Vagina (tissue), 2 donors: ENCODE data around the gene GLB1L2. TPM values are rescaled to one million over a fixed set of nuclear protein-coding genes. Genes with fewer than 3 reads are reported as not detected.

ENCODE experiments used
- DNase-seq, 2 donors: peaks; one replicate each; pipeline ENCODE4 v3.0.0-alpha.2; 2017; ENCODE audit errors: extremely low spot score in 2 of 2
- H3K27ac ChIP-seq: fragments of 200-600 bp; sonication (generic); one replicate; pipeline ENCODE4 v1.5.1; 2019
- H3K27me3 ChIP-seq: fragments of 200-600 bp; sonication (generic); one replicate; pipeline ENCODE4 v1.5.1; 2019
- H3K36me3 ChIP-seq, 2 donors: fragments of 200-600 bp; sonication (generic); one replicate each; pipeline ENCODE4 v1.5.1; 2017 to 2019
- H3K4me1 ChIP-seq: fragments of 200-600 bp; sonication (generic); one replicate; pipeline ENCODE4 v1.5.1; 2019
- H3K4me3 ChIP-seq, 2 donors: fragments of 200-600 bp; sonication (generic); 1 replicate in 1 of 2; 2 replicates in 1 of 2; pipeline ENCODE4 v1.5.1; 2016 to 2019
- H3K9me3 ChIP-seq: fragments of 200-600 bp; sonication (generic); one replicate; pipeline ENCODE4 v1.5.1; 2019
- CTCF ChIP-seq, 3 experiments: fragments of 450-650 bp in 2 of 3; fragments of 200-600 bp in 1 of 3; sonication (generic) in 1 of 3; IDR thresholded peaks; one replicate each; pipeline ENCODE4 v1.5.1; 2017 to 2019; ENCODE audit warnings: antibody characterized with exemption in 3 of 3, mild to moderate bottlenecking in 2 of 3, moderate library complexity in 2 of 3
- POLR2A ChIP-seq, 2 donors: fragments of 450-650 bp; IDR thresholded peaks; one replicate each; pipeline ENCODE4 v1.6.1; 2017; ENCODE audit warnings: antibody characterized with exemption in 2 of 2, mild to moderate bottlenecking in 2 of 2, moderate library complexity in 2 of 2
- POLR2AphosphoS5 ChIP-seq, 2 donors: sonication (generic); formaldehyde crosslinking; IDR thresholded peaks; one replicate each; pipeline ENCODE4 v1.9.0; 2017; ENCODE audit warnings: antibody characterized with exemption in 2 of 2, mild to moderate bottlenecking in 2 of 2, low read depth in 1 of 2; ENCODE audit not compliant: insufficient read depth in 1 of 2
- intact Hi-C: fragments of 100-400 bp; cut with DNase I; formaldehyde crosslinking; loops from one replicate; pipeline ENCODE4 v1.15.1; 2023
- total RNA-seq: library from RNA; depleted of rRNA; stranded (reverse); fragments of >200 nt; gene quantifications from one replicate; pipeline ENCODE4 v1.2.3, GENCODE V29; 2016

Gene GLB1L2
- total RNA-seq, 1 donor from 2014 or later = 2.0 TPM

- Histone ChIP-seq H3K4me1 (no peaks in the 10 kb centered on the region), H3K27me3 (no peaks in the 10 kb centered on the region), H3K36me3 (no peaks in the 10 kb centered on the region), H3K9me3 (no peaks in the 10 kb centered on the region), H3K4me3 (no peak overlapping the region), H3K27ac (no peak overlapping the region)
- intact Hi-C loops = no loop called here
- no peak for DNase-seq
- TF ChIP-seq POLR2AphosphoS5 (IDR thresholded peaks at IDR 0.05; ENCODE audit: insufficient read depth in 1 of 2, low read depth in 1 of 2) = no peak
- TF ChIP-seq CTCF (IDR thresholded peaks at IDR 0.05) = no peak
- TF ChIP-seq POLR2A (IDR thresholded peaks at IDR 0.05) = no peak
These were observed 70.3 kb downstream of the GLB1L2 start for GRCh38 chr11:134401825-134402809.

- TF ChIP-seq CTCF (IDR thresholded peaks at IDR 0.05) = no peak
- no peak for TF ChIP-seq POLR2AphosphoS5 (IDR thresholded peaks at IDR 0.05; ENCODE audit: insufficient read depth in 1 of 2, low read depth in 1 of 2)
- Histone ChIP-seq H3K27me3 (no peaks in the 10 kb centered on the region), H3K36me3 (no peaks in the 10 kb centered on the region), H3K9me3 (no peaks in the 10 kb centered on the region), H3K27ac (no peak overlapping the region), H3K4me3 (no peak overlapping the region), H3K4me1 (no peaks in the 10 kb centered on the region)
- DNase-seq = no peak
- intact Hi-C loops = no loop called here
These were observed 71.1 kb downstream of the GLB1L2 start for GRCh38 chr11:134402910-134403309.

- Histone ChIP-seq H3K4me3 (no peak overlapping the region), H3K4me1 (no peaks in the 10 kb centered on the region), H3K36me3 (no peaks in the 10 kb centered on the region), H3K9me3 (no peaks in the 10 kb centered on the region), H3K27me3 (no peaks in the 10 kb centered on the region), H3K27ac (no peak overlapping the region)
- intact Hi-C loops = no loop called here
- TF ChIP-seq CTCF (IDR thresholded peaks at IDR 0.05) (no peak), POLR2AphosphoS5 (IDR thresholded peaks at IDR 0.05; ENCODE audit: insufficient read depth in 1 of 2, low read depth in 1 of 2) (no peak), POLR2A (IDR thresholded peaks at IDR 0.05) (no peak)
- DNase-seq = no peak
These were observed 73.0 kb downstream of the GLB1L2 start for GRCh38 chr11:134404575-134405341.

DNA sequence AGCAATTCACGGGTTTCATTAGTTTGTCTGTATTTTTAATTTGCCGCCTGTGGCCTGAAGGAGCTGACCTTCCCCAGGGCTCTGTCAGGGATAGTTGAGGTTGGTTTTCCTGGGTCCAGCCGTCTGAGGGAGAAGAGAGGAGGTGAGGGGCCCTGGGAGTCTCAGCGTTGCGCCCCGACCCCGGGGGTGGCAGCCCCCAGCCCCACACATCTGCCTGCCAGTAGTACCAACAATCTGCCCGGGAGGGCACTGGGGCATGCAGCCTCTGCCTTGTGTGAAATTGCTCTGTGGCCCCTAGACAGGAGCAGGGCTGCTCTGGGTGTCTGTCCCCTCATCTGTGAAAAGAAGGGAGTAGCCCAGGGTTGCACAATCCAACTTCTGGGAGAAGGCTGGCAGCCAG lies 73.6 kb downstream of the GLB1L2 start:
- no peak overlapping the region for H3K4me3 ChIP-seq
- H3K27me3 ChIP-seq = no peaks in the 10 kb centered on the region
- no peak overlapping the region for H3K27ac ChIP-seq
- H3K4me1 ChIP-seq = no peaks in the 10 kb centered on the region
- TF ChIP-seq CTCF (IDR thresholded peaks at IDR 0.05) = no peak
- DNase-seq = no peak
- intact Hi-C loops = no loop called here
- no peaks in the 10 kb centered on the region for H3K36me3 ChIP-seq
- no peaks in the 10 kb centered on the region for H3K9me3 ChIP-seq

GRCh38 chr11:134405841-134406240 lies 74.1 kb downstream of the GLB1L2 start:
- no peaks in the 10 kb centered on the region for H3K36me3 ChIP-seq
- peaks cover 2% of the 10 kb centered on the region for H3K27me3 ChIP-seq
- intact Hi-C loops = no loop called here
- no peak for DNase-seq
- no peak overlapping the region for H3K27ac ChIP-seq
- TF ChIP-seq CTCF (IDR thresholded peaks at IDR 0.05) (no peak), POLR2A (IDR thresholded peaks at IDR 0.05) (no peak), POLR2AphosphoS5 (IDR thresholded peaks at IDR 0.05; ENCODE audit: insufficient read depth in 1 of 2, low read depth in 1 of 2) (no peak)
- H3K4me1 ChIP-seq = no peaks in the 10 kb centered on the region
- H3K9me3 ChIP-seq = no peaks in the 10 kb centered on the region
- no peak overlapping the region for H3K4me3 ChIP-seq
